Transverse colon (tissue), 4 donors: ENCODE results near the gene DNER. TPM values are rescaled to one million over a fixed set of nuclear protein-coding genes. Genes with fewer than 3 reads are reported as not detected.

ENCODE experiments used
- DNase-seq: peaks from one replicate; pipeline ENCODE4 v3.0.0-alpha.2; 2019
- H3K27ac ChIP-seq, 4 donors: fragments of 200-600 bp; sonication (generic); 2 replicates each; pipeline ENCODE4 v1.5.1; 2016 to 2018; ENCODE audit warnings: inconsistent platforms in 4 of 4
- H3K27me3 ChIP-seq: fragments of 200-600 bp; sonication (generic); 2 replicates; pipeline ENCODE4 v1.5.1; 2017; ENCODE audit warnings: inconsistent platforms
- H3K36me3 ChIP-seq, 4 donors: fragments of 200-600 bp; sonication (generic); 2 replicates each; pipeline ENCODE4 v1.5.1; 2017 to 2019; ENCODE audit warnings: inconsistent platforms in 4 of 4
- H3K4me1 ChIP-seq, 4 donors: fragments of 200-600 bp; sonication (generic); 2 replicates each; pipeline ENCODE4 v1.5.1; 2017 to 2020; ENCODE audit warnings: inconsistent platforms in 4 of 4
- H3K4me3 ChIP-seq, 4 donors: fragments of 200-600 bp; sonication (generic); 1 replicate in 1 of 4; 2 replicates in 3 of 4; pipeline versions ENCODE4 v1.5.1 to v1.6.1; 2017 to 2019; ENCODE audit warnings: inconsistent platforms in 4 of 4
- H3K9me3 ChIP-seq, 2 donors: fragments of 200-600 bp; sonication (generic); 2 replicates each; pipeline ENCODE4 v1.5.1; 2017 to 2019; ENCODE audit warnings: inconsistent platforms in 2 of 2
- CTCF ChIP-seq, 5 experiments: fragments of 200-600 bp in 3 of 5; fragments of 450-650 bp in 2 of 5; sonication (generic) in 3 of 5; IDR thresholded peaks; 1 replicate in 2 of 5; 2 replicates in 3 of 5; pipeline ENCODE4 v1.5.1; 2016 to 2017; ENCODE audit warnings: antibody characterized with exemption in 5 of 5, inconsistent platforms in 3 of 5, mild to moderate bottlenecking in 2 of 5, moderate library complexity in 1 of 5
- EP300 ChIP-seq: sonication (generic); formaldehyde crosslinking; IDR thresholded peaks from one replicate; pipeline ENCODE4 v1.6.1; 2017; ENCODE audit warnings: antibody characterized with exemption, low read depth
- POLR2A ChIP-seq: fragments of 450-650 bp; IDR thresholded peaks from one replicate; pipeline ENCODE4 v1.6.1; 2016; ENCODE audit warnings: antibody characterized with exemption, mild to moderate bottlenecking, moderate library complexity
- POLR2AphosphoS5 ChIP-seq, 3 donors: sonication (generic); formaldehyde crosslinking; IDR thresholded peaks; one replicate each; pipeline ENCODE4 v1.6.1; 2016; ENCODE audit warnings: antibody characterized with exemption in 3 of 3
- WGBS, 2 donors: methylation state at CpG; one replicate each; pipeline ENCODE4 v1.1.5; 2018; ENCODE audit warnings: low coverage in 1 of 2; 5-methylcytosine and 5-hydroxymethylcytosine counted together
- in situ Hi-C, 4 donors: fragments of 200-750 bp; cut with MboI; loops; one replicate each; pipeline versions ENCODE4 v1.15.0 to v1.15.1; 2017; ENCODE audit warnings: low sequenced_read_pairs in 3 of 4, low pct_ligation_motif_present in 1 of 4, low pct_unique_long_range_greater_than_20kb in 1 of 4
- intact Hi-C: fragments of 100-400 bp; cut with DNase I; formaldehyde crosslinking; loops from one replicate; pipeline ENCODE4 v1.15.1; 2023; ENCODE audit warnings: low total_unique reads
- total RNA-seq, 4 donors: library from RNA; depleted of rRNA; stranded (reverse); fragments of >200 nt; gene quantifications; one replicate each; pipeline ENCODE4 v1.1.0, GENCODE V29; 2016

DNER gene
- total RNA-seq, 4 donors from 2014 or later = 1.9 to 4.9 (median 2.5) TPM

DNA sequence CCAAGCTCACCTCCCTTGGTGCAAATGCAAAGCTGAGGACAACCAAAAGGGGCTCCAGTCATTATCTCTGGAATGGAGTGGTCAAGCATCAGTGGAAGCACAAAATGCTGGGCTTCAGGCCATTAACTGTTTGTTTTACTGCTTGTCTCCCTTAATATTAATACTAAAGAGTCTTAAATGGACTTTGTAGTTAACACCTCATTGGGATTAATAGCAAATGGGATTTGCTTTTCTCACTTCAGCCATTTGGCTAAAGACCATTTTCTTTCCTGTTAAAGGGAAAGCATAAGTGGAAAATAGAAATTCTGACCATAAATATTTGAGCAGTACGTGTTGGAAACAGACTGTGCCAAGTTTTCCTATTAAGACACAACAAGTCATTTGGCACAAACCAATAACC lies 154.4 kb downstream of the DNER start:
- H3K4me1 ChIP-seq = no peaks in the 10 kb centered on the region

DNA sequence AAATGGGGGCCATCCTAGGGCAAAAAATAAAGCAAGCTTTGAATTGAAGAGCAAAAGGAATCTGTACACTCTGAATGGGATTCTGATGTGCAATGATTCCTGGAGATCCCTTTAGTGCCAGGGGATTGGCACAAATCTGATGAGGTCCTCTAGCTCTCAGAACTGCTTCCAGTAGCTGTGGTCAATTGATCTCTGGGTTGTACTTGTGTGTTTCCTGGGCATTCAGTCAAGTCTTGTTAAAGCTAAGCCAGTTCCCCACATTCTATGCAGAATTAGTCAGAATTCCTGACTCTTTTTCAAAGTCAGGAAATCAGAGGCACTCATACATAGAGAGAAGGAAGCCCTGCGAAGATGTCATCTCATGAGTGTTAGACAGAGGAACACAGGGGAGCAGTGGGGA lies 161.3 kb downstream of the DNER start:
- H3K36me3 ChIP-seq = no peaks in the 10 kb centered on the region
- intact Hi-C loops = no loop called here
- TF ChIP-seq CTCF (IDR thresholded peaks at IDR 0.05) (no peak), POLR2AphosphoS5 (IDR thresholded peaks at IDR 0.05) (no peak), EP300 (no peak)
- H3K9me3 ChIP-seq = no peaks in the 10 kb centered on the region
- no peaks in the 10 kb centered on the region for H3K4me1 ChIP-seq
- no peak overlapping the region for H3K4me3 ChIP-seq
- no peaks in the 10 kb centered on the region for H3K27me3 ChIP-seq
- H3K27ac ChIP-seq = no peak overlapping the region
- WGBS, 2 donors = 100% methylated on average over 1 of the region's 1 CpG; no CpG with 5 or more reads in 1 of the 2 donors
- no peak for DNase-seq
- in situ Hi-C loops = no loop called here

More for the DNA sequence above, 154.4 kb downstream of the DNER start:
- intact Hi-C loops = no loop called here
- Histone ChIP-seq H3K27me3 (no peaks in the 10 kb centered on the region), H3K4me3 (no peak overlapping the region), H3K9me3 (no peaks in the 10 kb centered on the region), H3K36me3 (no peaks in the 10 kb centered on the region), H3K27ac (no peak overlapping the region)
- no peak for DNase-seq
- 33 to 54% methylated on average over 1 of the region's 1 CpG for WGBS, 2 donors
- TF ChIP-seq EP300 (no peak), POLR2AphosphoS5 (IDR thresholded peaks at IDR 0.05) (no peak), POLR2A (no peak), CTCF (IDR thresholded peaks at IDR 0.05) (no peak)
- in situ Hi-C loops = no loop called here

DNA sequence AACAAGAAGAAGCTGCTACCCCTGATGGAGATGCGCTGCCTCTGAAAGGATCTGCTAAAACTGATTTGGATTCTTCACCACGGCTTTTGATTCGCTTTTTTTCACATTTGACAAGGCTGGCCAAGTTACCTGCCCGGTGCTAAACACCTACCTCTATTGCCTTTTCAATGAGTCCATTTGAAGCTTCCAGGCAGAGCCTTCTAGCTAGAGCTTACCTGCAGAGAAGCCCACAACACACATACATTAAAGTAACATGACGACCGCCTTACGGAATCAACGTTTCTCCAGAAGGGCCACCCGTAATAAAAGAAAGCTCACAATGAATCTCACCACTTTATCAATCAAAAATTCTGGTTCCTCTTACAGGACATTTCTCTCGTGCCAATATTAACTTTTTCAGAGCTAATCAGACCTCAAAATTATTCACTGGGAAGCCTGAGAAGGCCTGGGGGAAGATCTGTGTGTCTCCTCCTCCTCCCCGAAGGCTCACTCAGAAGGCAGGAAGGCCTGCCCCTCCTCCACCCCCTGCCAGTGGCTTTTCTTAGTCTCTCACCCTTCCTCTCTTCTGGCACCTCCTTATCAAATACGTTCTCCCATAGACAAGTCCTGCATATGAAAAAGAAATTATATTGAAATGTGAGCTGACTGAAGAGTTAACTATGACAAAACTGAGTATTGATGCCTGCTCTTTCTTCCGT lies 171.0 kb downstream of the DNER start:
- H3K36me3 ChIP-seq = no peaks in the 10 kb centered on the region
- no peaks in the 10 kb centered on the region for H3K4me1 ChIP-seq
- TF ChIP-seq POLR2AphosphoS5 (IDR thresholded peaks at IDR 0.05) = no peak
- TF ChIP-seq POLR2A = no peak
- no peak overlapping the region for H3K4me3 ChIP-seq
- WGBS, 2 donors = 77 to 81% methylated on average over 11 to 13 of the region's 13 CpGs
- no peak overlapping the region for H3K27ac ChIP-seq
- intact Hi-C loops = no loop called here
- no peak for DNase-seq
- in situ Hi-C loops = no loop called here
- no peaks in the 10 kb centered on the region for H3K27me3 ChIP-seq
- no peaks in the 10 kb centered on the region for H3K9me3 ChIP-seq

- in situ Hi-C loops = no loop called here
- TF ChIP-seq POLR2A (no peak), EP300 (no peak), CTCF (IDR thresholded peaks at IDR 0.05) (no peak), POLR2AphosphoS5 (IDR thresholded peaks at IDR 0.05) (no peak)
- Histone ChIP-seq H3K27me3 (no peaks in the 10 kb centered on the region), H3K36me3 (no peaks in the 10 kb centered on the region), H3K4me3 (no peak overlapping the region), H3K27ac (no peak overlapping the region), H3K4me1 (no peaks in the 10 kb centered on the region), H3K9me3 (no peaks in the 10 kb centered on the region)
- no peak for DNase-seq
- 63 to 77% methylated on average over 4 to 8 of the region's 8 CpGs for WGBS, 2 donors
- intact Hi-C loops = no loop called here
Measured at GRCh38 chr2:229539628-229540027, 174.7 kb downstream of the DNER start.

DNA sequence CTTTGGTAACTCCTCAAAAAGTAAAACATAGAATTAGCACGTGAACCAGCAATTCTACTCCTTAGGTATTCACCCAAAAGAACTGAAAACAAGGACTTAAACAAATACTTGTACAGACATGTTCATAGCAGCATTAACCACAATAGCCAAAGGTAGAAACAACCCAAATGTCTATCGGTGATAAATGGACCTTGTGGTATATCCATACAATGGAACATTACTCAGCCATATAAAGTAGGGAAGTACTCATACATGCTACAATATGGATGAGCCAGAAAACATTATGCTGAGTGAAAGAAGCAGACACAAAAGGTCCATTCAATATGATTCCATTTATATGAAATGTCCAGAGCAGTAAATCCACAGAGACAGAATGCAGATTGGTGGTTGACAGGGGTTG lies 182.8 kb downstream of the DNER start:
- no peaks in the 10 kb centered on the region for H3K36me3 ChIP-seq
- TF ChIP-seq CTCF (IDR thresholded peaks at IDR 0.05) (no peak), EP300 (no peak), POLR2A (no peak), POLR2AphosphoS5 (IDR thresholded peaks at IDR 0.05) (no peak)
- no peak for DNase-seq
- no peaks in the 10 kb centered on the region for H3K4me1 ChIP-seq
- no peak overlapping the region for H3K27ac ChIP-seq
- no peak overlapping the region for H3K4me3 ChIP-seq
- H3K9me3 ChIP-seq = no peaks in the 10 kb centered on the region
- intact Hi-C loops = no loop called here
- 71 to 75% methylated on average over 2 of the region's 2 CpGs for WGBS, 2 donors
- no peaks in the 10 kb centered on the region for H3K27me3 ChIP-seq
- in situ Hi-C loops = no loop called here
